Stimulated activated CD4-positive, alpha-beta T cell treated with anti-CD3 and anti-CD28 coated beads, TNF-alpha, amount 100 ng/mL, for 1 hour (primary cell): ENCODE results near the gene KIAA1958.

Source experiments
- DNase-seq, 3 donors: peaks; one replicate each; pipeline ENCODE4 v3.0.0-alpha.2; 2020; ENCODE audit warnings: low read depth in 3 of 3, low spot score in 1 of 3

Gene KIAA1958

GRCh38 chr9:112553256-112553826 lies 66.7 kb downstream of the KIAA1958 start:
- DNase-seq = no peak

GRCh38 chr9:112554516-112554915 lies 67.9 kb downstream of the KIAA1958 start:
- no peak for DNase-seq

- DNase-seq = no peak
Measured at GRCh38 chr9:112555101-112555643, 68.5 kb downstream of the KIAA1958 start.

GRCh38 chr9:112555844-112556482 lies 69.3 kb downstream of the KIAA1958 start:
- no peak for DNase-seq

GRCh38 chr9:112556497-112557442 lies 70.1 kb downstream of the KIAA1958 start:
- DNase-seq = no peak

- DNase-seq = no peak
Measured at GRCh38 chr9:112558476-112558875, 71.8 kb downstream of the KIAA1958 start.

- no peak for DNase-seq
Measured at GRCh38 chr9:112558978-112559377, 72.4 kb downstream of the KIAA1958 start.

- DNase-seq = no peak
Measured at GRCh38 chr9:112559629-112560413, 73.2 kb downstream of the KIAA1958 start.

- no peak for DNase-seq
Measured at GRCh38 chr9:112562235-112562958, 75.8 kb downstream of the KIAA1958 start.

- no peak for DNase-seq
Measured at GRCh38 chr9:112569186-112569585, 82.6 kb downstream of the KIAA1958 start.

GRCh38 chr9:112570671-112571167 lies 84.1 kb downstream of the KIAA1958 start:
- no peak for DNase-seq

GRCh38 chr9:112571624-112572355 lies 85.2 kb downstream of the KIAA1958 start:
- DNase-seq = no peak

GRCh38 chr9:112572416-112572815 lies 85.8 kb downstream of the KIAA1958 start:
- no peak for DNase-seq

- no peak for DNase-seq
Measured at GRCh38 chr9:112574008-112574407, 87.4 kb downstream of the KIAA1958 start.

GRCh38 chr9:112575107-112575506 lies 88.5 kb downstream of the KIAA1958 start:
- DNase-seq = no peak

GRCh38 chr9:112581469-112582176 lies 95.0 kb downstream of the KIAA1958 start:
- no peak for DNase-seq

GRCh38 chr9:112582371-112583262 lies 96.0 kb downstream of the KIAA1958 start:
- no peak for DNase-seq
